ENCODE results near the gene KCNJ6. TPM values are rescaled to one million over a fixed set of nuclear protein-coding genes. Genes with fewer than 3 reads are reported as not detected.

Gene KCNJ6
- total RNA-seq, 1 experiment from 2014 or later = 1.2 TPM

GRCh38 chr21:37742115-37742514 is 174.1 kb downstream of the KCNJ6 start:
- no peak overlapping the region for H4K8ac ChIP-seq (replicated peaks; ENCODE audit: insufficient read length, low read depth, low read length)
- DNase-seq = no peak
- H3K23ac ChIP-seq (ENCODE audit: insufficient read length, low read depth, low read length) = no peak overlapping the region
- H2AFZ ChIP-seq (ENCODE audit: low read length) = no peak overlapping the region
- no peak overlapping the region for H3K14ac ChIP-seq (ENCODE audit: insufficient read depth, low read length)
- H3K4me2 ChIP-seq (ENCODE audit: insufficient read depth, insufficient read length, low read length) = no peak overlapping the region
- H4K5ac ChIP-seq (ENCODE audit: insufficient read length, low read depth, low read length) = no peak overlapping the region
- Mint-ChIP-seq H3K9me3 (peaks cover 0 to 2% of the 10 kb centered on the region in 2 experiments; a peak in 2 of 5 replicates), H3K27me3 (ENCODE audit: low read depth) (peaks cover 2% of the 10 kb centered on the region), H3K4me1 (peaks cover 6% of the 10 kb centered on the region in 2 experiments), H3K4me3 (no peak overlapping the region), H3K27ac (no peak overlapping the region), H3K36me3 (ENCODE audit: insufficient read depth in 1 of 3, low read depth in 3 of 3) (no peaks in the 10 kb centered on the region; a peak in 1 of 7 replicates)
- no peak overlapping the region for H3K4ac ChIP-seq (ENCODE audit: low read depth, low read length)
- H2BK20ac ChIP-seq (ENCODE audit: low read depth, low read length, poor library complexity, severe bottlenecking) = no peak overlapping the region
- no peak overlapping the region for H2AK5ac ChIP-seq (ENCODE audit: insufficient read length, low read length)
- H3K9ac ChIP-seq (ENCODE audit: extremely low read depth, insufficient read length, low read length) = no peak overlapping the region
- H2BK15ac ChIP-seq (ENCODE audit: low read depth, low read length) = no peak overlapping the region
- no peak overlapping the region for H3K27ac ChIP-seq (ENCODE audit: insufficient read length, low read depth, low read length)
- no peak overlapping the region for H2BK120ac ChIP-seq (ENCODE audit: low read depth, low read length, poor library complexity, severe bottlenecking)
- TF ChIP-seq CTCF (conservative IDR thresholded peaks at IDR 0.05) = no peak
- no peaks in the 10 kb centered on the region for H3K79me1 ChIP-seq (ENCODE audit: insufficient read depth, low read depth, low read length, poor library complexity, severe bottlenecking)
- H3K23me2 ChIP-seq (ENCODE audit: insufficient read length, low read depth, low read length, poor library complexity, severe bottlenecking) = no peaks in the 10 kb centered on the region
- H2BK12ac ChIP-seq (ENCODE audit: insufficient read length, low read depth, low read length) = no peak overlapping the region
- H3K27me3 ChIP-seq (ENCODE audit: insufficient read depth, low read length) = no peaks in the 10 kb centered on the region
- no peak overlapping the region for H2BK5ac ChIP-seq (ENCODE audit: insufficient read length, low read length)
- no peaks in the 10 kb centered on the region; the same call in 1 of the 2 replicates for H3K79me2 ChIP-seq (ENCODE audit: insufficient read depth, low read length)
- H3K56ac ChIP-seq (ENCODE audit: insufficient read length, low read depth, low read length) = no peak overlapping the region
- no peak overlapping the region for H3K18ac ChIP-seq (ENCODE audit: insufficient read length, low read depth, low read length)
- H4K91ac ChIP-seq (ENCODE audit: insufficient read length, low read depth, low read length) = no peak overlapping the region
- H3K9me3 ChIP-seq (ENCODE audit: control insufficient read depth, low read depth, low read length) = no peaks in the 10 kb centered on the region
- no peaks in the 10 kb centered on the region for H3K4me1 ChIP-seq (ENCODE audit: insufficient read depth, low read length)
- H3T11ph ChIP-seq (ENCODE audit: low read length) = no peak overlapping the region
- no peaks in the 10 kb centered on the region for H4K20me1 ChIP-seq (ENCODE audit: control insufficient read depth, insufficient read depth, insufficient read length)

All from H9 (cell line).